Testis (tissue), 2 donors: Measurements from ENCODE around the gene UPB1.

Experiments used
- CTCF ChIP-seq, 3 experiments: fragments of 450-650 bp in 2 of 3; fragments of 200-600 bp in 1 of 3; sonication (generic) in 1 of 3; IDR thresholded peaks; one replicate each; pipeline ENCODE4 v1.5.1; 2016 to 2019; ENCODE audit warnings: antibody characterized with exemption in 3 of 3, mild to moderate bottlenecking in 2 of 3, moderate library complexity in 1 of 3
- POLR2A ChIP-seq: fragments of 450-650 bp; IDR thresholded peaks from one replicate; pipeline ENCODE4 v1.6.1; 2017; ENCODE audit warnings: antibody characterized with exemption, mild to moderate bottlenecking, moderate library complexity

DNA sequence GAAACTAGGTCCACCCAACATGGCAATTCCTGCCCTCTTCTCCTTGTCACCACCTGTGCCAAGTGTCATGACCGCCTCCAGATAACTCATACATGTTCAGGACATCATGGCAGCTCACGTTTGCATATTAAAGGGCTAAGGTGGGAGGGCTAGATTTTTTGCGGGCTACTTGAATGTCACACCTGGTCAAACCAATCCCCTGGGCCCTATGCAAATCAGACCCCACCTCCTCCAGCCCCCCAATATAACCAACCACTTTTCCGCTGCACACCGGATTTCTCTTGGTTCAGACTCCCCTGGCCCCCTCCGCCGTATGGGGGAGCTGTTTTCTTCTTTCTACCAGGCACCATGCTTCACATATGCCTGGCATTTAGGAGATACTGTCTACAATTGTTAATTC lies 12.6 kb downstream of the UPB1 start:
- TF ChIP-seq CTCF (IDR thresholded peaks at IDR 0.05) (no peak), POLR2A (no peak)
